Esophagus squamous epithelium (tissue), 4 donors: ENCODE measurements around the gene ADCYAP1.

ENCODE experiments used
- CTCF ChIP-seq, 6 experiments: fragments of 450-650 bp in 4 of 6; fragments of 200-600 bp in 2 of 6; sonication (generic) in 2 of 6; IDR thresholded peaks; one replicate each; pipeline ENCODE4 v1.5.1; 2016 to 2019; ENCODE audit warnings: antibody characterized with exemption in 6 of 6, mild to moderate bottlenecking in 4 of 6, moderate library complexity in 4 of 6
- POLR2A ChIP-seq, 4 donors: fragments of 450-650 bp; IDR thresholded peaks; one replicate each; pipeline ENCODE4 v1.6.1; 2017; ENCODE audit warnings: antibody characterized with exemption in 4 of 4, mild to moderate bottlenecking in 4 of 4, moderate library complexity in 3 of 4

DNA sequence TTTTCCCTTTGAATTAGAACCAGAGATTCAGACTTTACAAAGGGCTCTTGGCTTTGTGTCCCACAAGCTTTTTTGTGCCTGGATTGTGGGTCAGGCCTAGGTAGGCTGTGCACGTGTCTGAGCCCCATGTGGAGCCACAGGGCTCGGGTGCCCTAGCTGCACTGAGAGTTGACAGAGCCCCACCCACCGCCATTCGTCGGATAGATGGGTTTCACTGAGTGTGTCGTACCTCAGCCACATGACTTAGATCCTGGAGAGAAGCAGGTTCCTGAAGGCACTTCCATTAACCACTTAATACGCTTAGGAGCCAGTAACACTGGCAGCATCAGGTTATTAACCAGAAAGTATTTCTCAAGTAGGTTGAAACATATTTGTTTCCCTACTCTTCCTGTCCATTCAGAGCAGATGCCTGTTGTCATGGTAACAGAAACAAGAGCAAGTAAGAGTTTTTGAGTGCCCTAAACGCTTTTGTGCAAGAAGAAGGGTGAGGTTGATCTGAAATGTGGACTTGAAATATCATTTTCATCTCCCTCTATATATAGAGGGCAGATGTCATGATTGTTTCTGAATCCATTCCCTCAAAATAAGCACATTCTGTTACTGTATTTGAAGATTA, 30.0 kb downstream of the ADCYAP1 start:
- TF ChIP-seq CTCF (IDR thresholded peaks at IDR 0.05) (no peak), POLR2A (IDR thresholded peaks at IDR 0.05) (no peak)
